NOMO-1 (cell line): Measurements from ENCODE around the gene EPB41L3.

ENCODE experiments used
- DNase-seq, 2 experiments: peaks; one replicate each; lab custom pipeline; 2025; ENCODE audit not compliant: unreplicated experiment in 2 of 2; lab: John Stamatoyannopoulos, UW

EPB41L3 gene

GRCh38 chr18:5456577-5457461 lies 87.0 kb downstream of the EPB41L3 start:
- peak in 1 of 2 experiments; percentile 47 for DNase-seq

GRCh38 chr18:5455674-5456073 lies 88.1 kb downstream of the EPB41L3 start:
- peak; percentile 29 to 40 for DNase-seq

GRCh38 chr18:5452943-5453443 lies 90.8 kb downstream of the EPB41L3 start:
- DNase-seq: no peak

- no peak for DNase-seq
These were observed 91.9 kb downstream of the EPB41L3 start for GRCh38 chr18:5451871-5452270.

GRCh38 chr18:5451150-5451549 lies 92.6 kb downstream of the EPB41L3 start:
- DNase-seq: no peak

GRCh38 chr18:5449858-5450509 lies 93.8 kb downstream of the EPB41L3 start:
- DNase-seq: no peak

- DNase-seq: peak; percentile 61 to 76
These were observed 96.4 kb downstream of the EPB41L3 start for GRCh38 chr18:5447442-5447841.

GRCh38 chr18:5444847-5445246 lies 99.0 kb downstream of the EPB41L3 start:
- DNase-seq: peak; percentile 54 to 86

GRCh38 chr18:5444269-5444668 lies 99.5 kb downstream of the EPB41L3 start:
- DNase-seq: no peak

GRCh38 chr18:5439986-5440696 lies 103.7 kb downstream of the EPB41L3 start:
- peak; percentile 77 to 90 for DNase-seq

- no peak for DNase-seq
These were observed 109.4 kb downstream of the EPB41L3 start for GRCh38 chr18:5434425-5434824.

- DNase-seq: no peak
These were observed 111.8 kb downstream of the EPB41L3 start for GRCh38 chr18:5431836-5432575.

- no peak for DNase-seq
These were observed 113.7 kb downstream of the EPB41L3 start for GRCh38 chr18:5430131-5430530.

- DNase-seq: no peak
These were observed 114.1 kb downstream of the EPB41L3 start for GRCh38 chr18:5429681-5430080.

- no peak for DNase-seq
These were observed 118.1 kb downstream of the EPB41L3 start for GRCh38 chr18:5425721-5426120.

- peak in 1 of 2 experiments; percentile 57 for DNase-seq
These were observed 118.7 kb downstream of the EPB41L3 start for GRCh38 chr18:5424903-5425664.

GRCh38 chr18:5422626-5423025 lies 121.2 kb downstream of the EPB41L3 start:
- no peak for DNase-seq

- no peak for DNase-seq
These were observed 121.8 kb downstream of the EPB41L3 start for GRCh38 chr18:5421981-5422380.

GRCh38 chr18:5420906-5421305 lies 122.9 kb downstream of the EPB41L3 start:
- DNase-seq: no peak

GRCh38 chr18:5419601-5420000 lies 124.2 kb downstream of the EPB41L3 start:
- no peak for DNase-seq
